HG02870 (cell line): ENCODE results near the gene TSPAN31.
"Not testable (repeated sequence)": the region's sequence is repeated elsewhere in the genome, so short reads cannot be mapped to it uniquely, and the experiment has no call there.

ENCODE experiments used
- ATAC-seq: cut with Tn5 transposase; IDR thresholded peaks from one replicate; pipeline ENCODE4 v1.9.1; 2021; ENCODE audit warnings: mild to moderate bottlenecking, moderate library complexity; ENCODE audit not compliant: unreplicated experiment

The TSPAN31 gene

DNA sequence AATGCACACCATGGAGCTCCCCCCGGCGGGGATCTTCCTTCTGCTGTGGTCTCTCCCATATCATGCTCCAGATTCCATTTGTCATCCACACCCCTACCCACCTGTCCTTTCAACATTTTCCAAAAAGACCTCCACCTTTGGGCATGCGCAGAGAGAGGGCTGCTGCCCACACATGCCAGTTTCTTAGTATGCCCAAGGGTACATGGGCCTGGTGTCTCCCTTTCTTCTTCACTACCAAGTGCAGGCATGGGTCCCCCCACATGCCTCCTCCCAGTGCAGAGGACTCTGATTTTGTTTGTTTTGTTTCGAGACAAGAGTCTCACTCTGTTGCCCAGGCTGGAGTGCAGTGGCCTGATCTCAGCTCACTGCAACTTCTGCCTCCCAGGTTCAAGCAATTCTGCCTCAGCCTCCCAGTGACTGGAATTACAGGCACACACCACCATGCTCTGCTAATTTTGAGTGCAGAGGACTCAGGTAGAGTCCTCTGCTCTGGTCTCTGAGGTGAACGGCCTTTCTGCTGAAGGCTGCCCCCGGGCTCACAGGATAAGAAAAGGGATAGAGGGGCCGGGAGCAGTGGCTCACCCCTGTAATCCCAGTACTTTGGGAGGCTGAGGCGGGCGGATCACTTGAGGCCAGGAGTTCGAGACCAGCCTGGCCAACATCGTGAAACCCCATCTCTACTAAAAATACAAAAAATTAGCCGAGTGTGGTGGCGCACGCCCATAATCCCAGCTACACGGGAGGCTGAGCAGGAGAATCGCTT, 22.8 kb upstream of the TSPAN31 start:
- ATAC-seq = not testable (repeated sequence)

DNA sequence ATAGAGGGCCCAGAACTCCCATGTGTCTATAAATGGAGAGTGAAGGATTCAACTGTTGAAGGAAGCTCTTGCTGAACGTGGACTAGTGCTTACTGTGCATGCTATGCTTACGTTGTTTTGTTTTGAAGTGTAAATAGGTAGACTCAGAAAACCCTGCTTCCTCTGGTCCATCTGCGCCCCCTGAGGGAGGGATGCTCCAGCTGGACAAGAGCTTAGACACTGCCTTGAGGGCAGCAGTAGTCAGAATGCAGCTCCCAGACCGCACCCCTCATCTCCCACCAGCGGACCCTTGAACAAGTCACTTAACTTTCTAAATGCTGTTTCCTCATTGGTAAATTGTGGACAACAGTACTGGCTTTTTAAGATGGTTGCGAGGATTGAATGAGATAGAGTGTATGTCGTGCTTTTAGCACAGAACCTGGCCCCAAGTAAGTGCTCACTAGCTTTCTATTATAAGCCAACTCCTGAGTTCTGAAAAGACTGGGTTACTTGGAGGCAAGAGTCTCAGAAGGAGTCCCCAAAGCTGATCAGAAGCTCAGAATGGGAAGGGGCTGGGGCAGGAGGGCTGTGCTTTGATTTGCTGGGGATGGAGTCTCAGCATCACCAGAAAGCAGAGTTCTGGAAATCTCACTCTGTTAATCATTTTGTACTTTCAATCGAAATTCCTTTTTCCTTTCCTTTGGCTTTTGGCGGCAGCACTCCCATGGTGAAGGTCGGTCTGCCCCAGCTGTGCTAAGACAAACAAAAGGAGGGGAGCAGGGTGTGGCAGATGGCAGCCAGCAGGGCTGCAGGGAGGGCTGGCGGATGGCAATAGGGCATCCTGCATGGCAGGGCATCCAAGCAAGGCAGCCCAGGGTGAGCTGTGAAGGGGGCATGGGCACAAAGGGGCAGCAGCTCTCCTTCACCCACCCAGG, 21.9 kb upstream of the TSPAN31 start:
- no peak for ATAC-seq

- ATAC-seq = no peak
These were observed 21.2 kb upstream of the TSPAN31 start for GRCh38 chr12:57723630-57723962.

- no peak for ATAC-seq
These were observed 20.6 kb upstream of the TSPAN31 start for GRCh38 chr12:57724003-57724935.

- ATAC-seq = no peak
These were observed 19.7 kb upstream of the TSPAN31 start for GRCh38 chr12:57724936-57725740.

DNA sequence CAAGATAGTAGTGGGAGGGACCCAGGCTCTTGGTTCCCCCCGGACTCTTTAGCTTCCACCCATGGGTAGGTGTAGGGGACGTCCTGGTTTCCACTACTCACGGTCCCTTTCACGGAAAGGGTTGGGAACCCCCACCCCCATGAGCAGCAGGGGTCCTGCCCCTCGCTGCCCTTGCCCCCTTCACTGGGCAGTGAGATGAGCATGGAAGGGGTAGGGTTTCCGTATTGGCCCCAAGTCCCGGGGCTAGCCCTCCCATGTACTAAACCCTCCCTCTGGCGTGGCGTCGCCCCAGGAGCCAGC, 19.0 kb upstream of the TSPAN31 start:
- ATAC-seq = no peak

- ATAC-seq = no peak
These were observed 18.5 kb upstream of the TSPAN31 start for GRCh38 chr12:57726151-57726883.

- no peak for ATAC-seq
These were observed 17.7 kb upstream of the TSPAN31 start for GRCh38 chr12:57726884-57727757.

- ATAC-seq = no peak
These were observed 17.0 kb upstream of the TSPAN31 start for GRCh38 chr12:57727758-57728395.

GRCh38 chr12:57729321-57729844, 15.5 kb upstream of the TSPAN31 start:
- ATAC-seq = no peak

DNA sequence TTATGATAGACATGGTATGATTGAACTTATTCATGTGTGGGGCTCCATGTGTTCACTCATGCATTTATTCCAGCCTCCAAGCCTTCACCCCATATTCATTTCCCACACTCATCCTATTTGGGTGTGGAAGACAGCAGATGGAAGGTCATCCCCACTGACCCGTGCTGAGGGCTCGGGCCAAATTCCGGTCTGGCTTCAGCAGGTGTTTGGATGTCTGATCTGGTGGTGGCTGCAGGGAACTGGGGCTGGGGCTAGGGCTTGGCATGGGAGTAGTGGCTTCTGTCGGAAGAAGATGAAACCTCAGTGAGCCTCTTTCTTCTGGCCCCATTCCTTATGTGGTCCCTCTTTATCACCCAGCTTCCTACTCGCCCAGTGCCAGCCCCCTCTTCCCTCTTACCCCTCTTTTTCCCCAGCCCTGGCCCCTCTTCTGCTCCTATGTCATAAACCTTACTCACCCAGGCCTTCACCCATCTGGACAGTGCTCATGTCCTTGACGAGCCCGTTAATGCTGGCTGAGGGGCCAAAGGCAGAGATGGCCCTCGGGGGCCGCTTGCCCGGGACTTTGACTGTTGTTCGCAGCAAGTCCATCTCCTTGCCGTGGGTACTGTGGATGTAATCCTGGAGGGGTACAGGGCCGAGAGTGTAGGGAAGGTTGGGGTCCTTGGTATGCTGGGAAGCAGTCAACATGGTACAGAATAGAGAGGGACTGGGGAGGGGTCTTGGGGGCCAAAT, 14.3 kb upstream of the TSPAN31 start:
- no peak for ATAC-seq

GRCh38 chr12:57731411-57732080, 13.3 kb upstream of the TSPAN31 start:
- no peak for ATAC-seq

- ATAC-seq = no peak
These were observed 12.6 kb upstream of the TSPAN31 start for GRCh38 chr12:57732270-57732669.

DNA sequence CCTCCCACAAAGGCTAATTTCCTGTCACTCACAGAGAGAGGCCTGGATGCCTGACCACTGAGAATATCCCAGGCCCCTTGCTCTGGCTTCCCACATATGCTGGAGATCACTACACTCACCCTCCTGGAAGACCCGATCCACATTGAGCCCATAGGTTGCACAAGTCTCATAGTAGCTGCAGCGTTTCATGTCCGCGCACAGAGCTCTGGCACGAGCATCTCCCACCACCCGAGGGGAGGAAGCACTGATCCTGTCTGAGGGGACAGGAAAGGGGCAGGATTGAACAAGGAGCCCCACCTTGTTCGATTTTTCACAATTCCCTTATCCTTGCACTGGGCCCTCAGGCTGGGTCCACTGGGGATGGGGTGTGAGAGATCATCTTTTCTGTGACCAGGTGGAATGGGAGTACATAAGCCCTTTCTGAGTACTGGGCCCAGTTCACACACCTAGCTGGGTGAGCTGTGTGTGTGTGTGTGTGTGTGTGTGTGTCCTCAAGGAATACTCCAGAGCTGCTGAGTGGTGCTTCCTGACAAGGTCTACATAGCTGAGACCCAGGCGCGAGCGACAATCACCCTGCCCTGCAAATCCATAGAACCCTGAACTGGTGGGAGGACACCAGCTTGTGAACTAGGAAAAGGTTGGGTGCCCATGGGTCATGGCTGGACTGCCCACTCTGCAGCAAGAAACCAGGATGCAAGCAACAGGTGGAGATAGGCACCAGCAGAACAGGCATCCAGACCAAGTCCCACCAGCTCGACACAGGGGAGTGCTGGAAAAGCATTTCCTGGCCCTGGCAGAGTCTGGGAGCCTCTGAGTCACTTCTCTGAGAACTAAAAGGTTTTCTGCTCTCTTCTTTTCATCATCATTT, 11.9 kb upstream of the TSPAN31 start:
- no peak for ATAC-seq

DNA sequence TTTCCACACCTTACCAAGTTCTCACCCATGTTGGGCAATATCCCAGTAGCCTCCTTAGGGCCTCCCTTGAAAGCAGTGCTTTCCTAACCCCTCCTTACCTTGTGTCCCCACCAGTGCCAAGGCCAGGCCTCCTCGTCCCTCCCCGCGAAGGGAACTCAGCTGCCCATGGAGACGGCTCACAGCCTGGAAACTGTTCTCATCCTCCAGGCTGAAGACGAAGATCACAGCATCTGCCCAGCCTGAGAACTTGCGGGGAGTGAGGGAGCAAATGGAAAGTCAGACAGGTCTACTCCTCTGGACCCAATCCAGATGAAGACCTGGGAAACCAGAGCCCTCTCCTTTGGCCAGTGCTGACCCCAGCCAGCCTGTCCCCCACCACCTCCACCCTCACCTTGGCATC, 10.9 kb upstream of the TSPAN31 start:
- ATAC-seq = no peak

- ATAC-seq = no peak
These were observed 10.2 kb upstream of the TSPAN31 start for GRCh38 chr12:57734591-57734990.
